ENCODE data around the gene YKT6. TPM values are rescaled to one million over a fixed set of nuclear protein-coding genes. Genes with fewer than 3 reads are reported as not detected.

Gene YKT6
- total and polyA plus RNA-seq, 2 experiments from 2014 or later, result 33.5 to 114 TPM

- Histone ChIP-seq H3F3A (replicated peaks; ENCODE audit: low read depth) (no peaks in the 10 kb centered on the region), H3K4me1 (ENCODE audit: insufficient read depth) (no peaks in the 10 kb centered on the region), H3K9me2 (ENCODE audit: insufficient read depth) (0 out of 2 replicates have a peak, but pooled peaks cover 12% of the 10 kb centered on the region), H3K27ac (ENCODE audit: low read depth) (no peak overlapping the region), H2AFZ (no peak overlapping the region), H3K36me3 (ENCODE audit: insufficient read depth) (no peaks in the 10 kb centered on the region), H3K4me3 (no peak overlapping the region), H4K20me1 (replicated peaks; ENCODE audit: insufficient read depth) (no peaks in the 10 kb centered on the region), H3K79me2 (replicated peaks; ENCODE audit: insufficient read depth) (no peaks in the 10 kb centered on the region), H3K4me2 (no peak overlapping the region), H3K27me3 (ENCODE audit: insufficient read depth) (no peaks in the 10 kb centered on the region)
- Mint-ChIP-seq H3K36me3 (ENCODE audit: low read depth) (no peaks in the 10 kb centered on the region; the same call in 2 of the 3 replicates), H3K27me3 (ENCODE audit: insufficient read depth, low read depth, poor library complexity) (peaks cover 13% of the 10 kb centered on the region), H3K4me3 (no peak overlapping the region), H3K4me1 (peaks cover 20% of the 10 kb centered on the region), H3K27ac (no peak overlapping the region), H3K9me3 (peaks cover 13% of the 10 kb centered on the region)
- DNase-seq (ENCODE audit: low spot score) (no peak), ATAC-seq (no peak)
- no peak for TF ChIP-seq POLR2AphosphoS5 (IDR thresholded peaks at IDR 0.05; ENCODE audit: low read depth)
- no peak for TF ChIP-seq ETS1 (IDR thresholded peaks at IDR 0.05)
- no peak for TF ChIP-seq ZNF462 (CRISPR knock-in tag; IDR thresholded peaks at IDR 0.05)
- TF ChIP-seq EZH2phosphoT487 (IDR thresholded peaks at IDR 0.05; ENCODE audit: unreplicated experiment), result no peak
- TF ChIP-seq CTCF (conservative IDR thresholded peaks at IDR 0.05; ENCODE audit: low read depth in 2 of 2), result no peak
- no peak for TF ChIP-seq REST (IDR thresholded peaks at IDR 0.05; ENCODE audit: unreplicated experiment)
- no peak for TF ChIP-seq ZNF114 (CRISPR knock-in tag; IDR thresholded peaks at IDR 0.05)
- no peak for TF ChIP-seq NANOG (IDR thresholded peaks at IDR 0.05; ENCODE audit: borderline replicate concordance)
These were observed 15.0 kb upstream of the YKT6 start for GRCh38 chr7:44185729-44186128.
